Endothelial cell of umbilical vein (primary cell): ENCODE data around the gene NDFIP1. TPM values are rescaled to one million over a fixed set of nuclear protein-coding genes. Genes with fewer than 3 reads are reported as not detected.

ENCODE experiments used
- BruUV-seq: library from RNA; stranded (reverse); fragments of 400-500 nt; replicated peaks from 2 replicates; lab custom pipeline; 2021; lab: Mats Ljungman, UMichigan
- CTCF ChIA-PET: fragments of 300-600, 350-600 bp; sonication (Branson Sonifier 250); formaldehyde crosslinking; loops from one replicate; lab custom pipeline; 2021; ENCODE audit warnings: antibody characterized with exemption, inconsistent platforms; lab: Charles Lee
- POLR2A ChIA-PET: fragments of 300-600, 350-600 bp; sonication (Branson Sonifier 250); formaldehyde crosslinking; loops from one replicate; lab custom pipeline; 2021; ENCODE audit warnings: antibody characterized with exemption, inconsistent platforms; lab: Charles Lee
- DNase-seq: peaks from one replicate; pipeline ENCODE4 v3.0.0-alpha.2; 2011; ENCODE audit warnings: low read depth, low spot score
- FAIRE-seq: peaks from 2 replicates; lab custom pipeline; 2011; peaks lifted over from hg19 to GRCh38; lab: Jason Lieb, UNC
- H2AFZ ChIP-seq: 2 replicates; pipeline ENCODE4 v1.6.0; 2012; ENCODE audit warnings: low read depth, low read length, control low read depth, inconsistent platforms
- H3K27ac ChIP-seq: 2 replicates; pipeline ENCODE4 v1.5.1; 2011; ENCODE audit warnings: low read depth, mild to moderate bottlenecking, control low read depth, low read length, moderate library complexity; ENCODE audit not compliant: insufficient read depth
- H3K27me3 ChIP-seq, 2 experiments: 2 replicates each; pipeline versions ENCODE4 v1.6.0 to v1.6.1; 2011; ENCODE audit warnings: low read length in 2 of 2, mixed read lengths in 1 of 2; ENCODE audit not compliant: control insufficient read depth in 2 of 2, insufficient read depth in 2 of 2
- H3K36me3 ChIP-seq, 2 experiments: 2 replicates in 1 of 2; 3 replicates in 1 of 2; pipeline ENCODE4 v1.5.1; 2011; ENCODE audit warnings: low read length in 2 of 2, mild to moderate bottlenecking in 1 of 2, moderate library complexity in 1 of 2; ENCODE audit not compliant: control insufficient read depth in 2 of 2, insufficient read depth in 2 of 2; ENCODE audit errors: extremely low read depth in 1 of 2
- H3K4me1 ChIP-seq: 3 replicates; pipeline ENCODE4 v1.5.1; 2011; ENCODE audit warnings: mild to moderate bottlenecking, low read length; ENCODE audit not compliant: control insufficient read depth, insufficient read depth; ENCODE audit errors: extremely low read depth
- H3K4me2 ChIP-seq: 2 replicates; pipeline ENCODE4 v1.6.1; 2011; ENCODE audit warnings: low read length, control low read depth, mixed read lengths; ENCODE audit not compliant: insufficient read depth
- H3K4me3 ChIP-seq, 3 experiments: fragments of 200-600 bp in 1 of 3; sonication (generic), shearing (Covaris generic) in 1 of 3; replicated peaks in 1 of 3; 2 replicates each; pipeline ENCODE4 v1.5.1; 2011 to 2016; ENCODE audit warnings: control low read depth in 3 of 3, low read length in 3 of 3, mild to moderate bottlenecking in 2 of 3, inconsistent platforms in 1 of 3, low read depth in 1 of 3, moderate library complexity in 1 of 3; ENCODE audit not compliant: insufficient read depth in 1 of 3
- H3K79me2 ChIP-seq: 2 replicates; pipeline ENCODE4 v1.6.0; 2012; ENCODE audit warnings: low read length, inconsistent platforms; ENCODE audit not compliant: control insufficient read depth, insufficient read depth
- H3K9ac ChIP-seq: replicated peaks from 2 replicates; pipeline ENCODE3; 2011; ENCODE audit warnings: low read length, control low read depth; ENCODE audit not compliant: insufficient read depth; ENCODE audit errors: extremely low read depth
- H3K9me1 ChIP-seq: replicated peaks from 3 replicates; pipeline ENCODE4 v1.6.0; 2011; ENCODE audit warnings: mild to moderate bottlenecking, low read length; ENCODE audit not compliant: control insufficient read depth, insufficient read depth; ENCODE audit errors: extremely low read depth
- H3K9me3 ChIP-seq: replicated peaks from 2 replicates; pipeline ENCODE4 v1.5.1; 2012; ENCODE audit warnings: low read length, inconsistent platforms; ENCODE audit not compliant: control insufficient read depth, insufficient read depth
- H4K20me1 ChIP-seq: replicated peaks from 2 replicates; pipeline ENCODE3; 2011; ENCODE audit warnings: mild to moderate bottlenecking, low read length; ENCODE audit not compliant: control insufficient read depth, insufficient read depth; ENCODE audit errors: extremely low read depth
- MYC ChIP-seq: IDR thresholded peaks from one replicate; pipeline ENCODE4 v1.6.1; 2011; ENCODE audit warnings: mild to moderate bottlenecking, low read depth, low read length
- dilution Hi-C: fragments of 300-500 bp; cut with MboI; formaldehyde crosslinking; loops from one replicate; pipeline ENCODE4 v1.15.0; 2019; ENCODE audit warnings: low sequenced_read_pairs; ENCODE audit not compliant: extremely low pct_ligation_motif_present
- intact Hi-C: fragments of 100-400 bp; cut with micrococcal nuclease; formaldehyde crosslinking; loops from one replicate; pipeline ENCODE4 v1.10.0; 2022
- polyA plus RNA-seq, 4 experiments: library from polyadenylated mRNA; depleted of rRNA in 3 of 4; stranded (reverse) in 3 of 4; unstranded in 1 of 4; fragments of >200 nt; gene quantifications; 2 replicates each; pipeline versions ENCODE4 v1.2.1 to v1.2.3, GENCODE V29; 2011 to 2012; ENCODE audit warnings: missing spikeins in 1 of 4
- total RNA-seq: library from RNA; stranded (reverse); gene quantifications from 2 replicates; pipeline ENCODE4 v1.2.3, GENCODE V29; 2021
- TF ChIP-seq, protein P1 (sequence below), 2 donors: IDR thresholded peaks; 1 replicate in 1 of 2; 2 replicates in 1 of 2; pipeline ENCODE4 v1.5.1; 2011; ENCODE audit warnings: low read length in 2 of 2, mild to moderate bottlenecking in 2 of 2, moderate library complexity in 2 of 2, control low read depth in 1 of 2, inconsistent platforms in 1 of 2, low read depth in 1 of 2; ENCODE audit not compliant: insufficient read depth in 1 of 2; ENCODE audit errors: extremely low read depth in 1 of 2
- TF ChIP-seq, protein P2 (sequence below): IDR thresholded peaks from 2 replicates; pipeline ENCODE4 v1.6.1; 2011; ENCODE audit not compliant: insufficient read depth, insufficient read length

Gene NDFIP1
- total and polyA plus RNA-seq, 2 donors (not counting 3 experiments of a cell fraction or from before 2014, with no cell fraction given), result 12.3 to 42.6 TPM

DNA sequence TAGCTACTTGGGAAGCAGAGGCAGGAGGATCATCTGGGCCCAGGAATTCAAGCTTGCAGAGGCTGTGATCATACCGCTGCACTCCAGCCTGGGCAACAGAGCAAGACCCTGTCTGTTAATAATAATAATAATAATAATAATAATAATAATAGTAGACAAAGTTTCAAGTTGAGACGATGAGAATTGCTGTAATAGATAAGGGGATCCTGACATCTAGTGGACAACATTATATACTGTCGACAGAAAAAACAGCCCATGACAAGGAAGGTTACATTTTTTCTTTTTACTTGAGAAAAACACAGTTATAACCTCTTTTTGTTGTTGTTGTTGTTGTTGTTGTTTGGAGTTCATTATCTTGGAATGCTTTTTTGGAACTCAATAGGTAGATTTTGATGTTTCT, 35.3 kb downstream of the NDFIP1 start:
- peaks cover 4 to 10% of the 10 kb centered on the region in 2 experiments for H3K36me3 ChIP-seq
- no peak overlapping the region for H3K27ac ChIP-seq
- H3K4me2 ChIP-seq, result no peak overlapping the region
- no peak overlapping the region for H3K4me3 ChIP-seq
- H3K9me1 ChIP-seq, result no peaks in the 10 kb centered on the region
- H4K20me1 ChIP-seq, result no peaks in the 10 kb centered on the region
- dilution Hi-C loops (loop anchor here (25.0 kb wide), 1 partner anchor 157 kb away; no protein-coding TSS in a partner anchor), intact Hi-C loops (loop anchor here (1.0 to 2.0 kb wide), 6 partner anchors 35 to 555 kb away; partner anchors contain the start of gene NDFIP1)
- no peaks in the 10 kb centered on the region for H3K27me3 ChIP-seq
- no peaks in the 10 kb centered on the region for H3K9me3 ChIP-seq
- POLR2A ChIA-PET, result interaction anchor here (0.7 kb wide), 1 partner anchor 128 kb away, joined by 4 read pairs; no protein-coding TSS in a partner anchor
- H2AFZ ChIP-seq, result no peak overlapping the region
- CTCF ChIA-PET, result interaction anchor here (1.0 to 3.3 kb wide), 19 partner anchors 9 to 452 kb away, joined by 3 to 122 read pairs (median 8); partner anchors contain the start of genes GNPDA1, NDFIP1 and RNF14
- TF ChIP-seq MYC, result no peak
- TF ChIP-seq, protein P1, sequence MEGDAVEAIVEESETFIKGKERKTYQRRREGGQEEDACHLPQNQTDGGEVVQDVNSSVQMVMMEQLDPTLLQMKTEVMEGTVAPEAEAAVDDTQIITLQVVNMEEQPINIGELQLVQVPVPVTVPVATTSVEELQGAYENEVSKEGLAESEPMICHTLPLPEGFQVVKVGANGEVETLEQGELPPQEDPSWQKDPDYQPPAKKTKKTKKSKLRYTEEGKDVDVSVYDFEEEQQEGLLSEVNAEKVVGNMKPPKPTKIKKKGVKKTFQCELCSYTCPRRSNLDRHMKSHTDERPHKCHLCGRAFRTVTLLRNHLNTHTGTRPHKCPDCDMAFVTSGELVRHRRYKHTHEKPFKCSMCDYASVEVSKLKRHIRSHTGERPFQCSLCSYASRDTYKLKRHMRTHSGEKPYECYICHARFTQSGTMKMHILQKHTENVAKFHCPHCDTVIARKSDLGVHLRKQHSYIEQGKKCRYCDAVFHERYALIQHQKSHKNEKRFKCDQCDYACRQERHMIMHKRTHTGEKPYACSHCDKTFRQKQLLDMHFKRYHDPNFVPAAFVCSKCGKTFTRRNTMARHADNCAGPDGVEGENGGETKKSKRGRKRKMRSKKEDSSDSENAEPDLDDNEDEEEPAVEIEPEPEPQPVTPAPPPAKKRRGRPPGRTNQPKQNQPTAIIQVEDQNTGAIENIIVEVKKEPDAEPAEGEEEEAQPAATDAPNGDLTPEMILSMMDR (IDR thresholded peaks at IDR 0.05; ENCODE audit: extremely low read depth in 1 of 2, insufficient read depth in 1 of 2, low read depth in 1 of 2, low read length in 2 of 2), result peak; percentile 29 to 31
- peak; percentile 58 for DNase-seq
- no peak overlapping the region for H3K9ac ChIP-seq
- BruUV-seq, result no TSS peak
- H3K4me1 ChIP-seq, result no peaks in the 10 kb centered on the region
- FAIRE-seq, result peak; percentile 24
- H3K79me2 ChIP-seq, result no peaks in the 10 kb centered on the region

DNA sequence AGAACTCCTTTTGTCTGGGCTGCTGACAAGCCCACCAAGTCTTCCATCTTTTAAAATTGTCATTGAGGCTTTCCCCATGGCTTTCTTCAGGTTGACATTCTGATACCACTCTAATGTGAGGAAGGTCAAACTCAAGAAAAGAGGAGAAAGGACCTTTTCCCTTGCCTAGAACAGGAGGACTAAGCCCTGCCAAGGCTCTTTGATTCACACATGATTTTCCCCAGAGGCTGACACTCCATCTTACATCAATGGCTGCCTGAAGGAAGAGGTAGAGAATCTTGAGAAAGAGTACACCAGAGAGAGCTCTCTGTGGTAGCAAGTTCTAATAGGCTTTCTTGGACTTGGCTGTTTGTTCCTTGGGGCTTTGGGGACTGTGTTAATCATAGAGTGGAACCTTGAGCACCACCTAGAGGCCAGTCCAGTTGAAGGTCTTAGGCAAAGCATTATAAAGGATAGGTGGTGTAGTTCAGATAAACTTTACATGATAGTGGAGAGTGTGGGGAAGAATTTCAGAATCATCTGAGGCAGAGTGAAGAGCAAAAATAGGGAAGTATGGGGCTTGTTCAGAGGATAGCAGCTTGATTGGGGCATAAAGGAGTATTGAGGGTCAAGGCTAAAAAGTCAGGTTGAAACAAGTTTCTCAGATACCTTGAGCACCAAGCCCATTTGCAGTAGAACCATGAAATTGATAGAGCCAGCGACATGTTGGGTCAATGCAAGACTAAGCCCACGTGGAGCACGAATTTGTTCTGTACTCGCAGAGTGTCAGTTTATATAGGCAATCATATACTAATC, 36.7 kb downstream of the NDFIP1 start:
- no TSS peak for BruUV-seq
- H3K27me3 ChIP-seq, result no peaks in the 10 kb centered on the region
- no peaks in the 10 kb centered on the region for H3K4me1 ChIP-seq
- no peaks in the 10 kb centered on the region for H4K20me1 ChIP-seq
- no peak overlapping the region for H2AFZ ChIP-seq
- H3K27ac ChIP-seq, result no peak overlapping the region
- FAIRE-seq, result peak; percentile 62
- CTCF ChIA-PET, result interaction anchor here (0.6 to 5.1 kb wide), 12 partner anchors 9 to 461 kb away, joined by 3 to 34 read pairs (median 4); partner anchors contain the start of gene RNF14
- no peaks in the 10 kb centered on the region for H3K9me3 ChIP-seq
- TF ChIP-seq, protein P2, sequence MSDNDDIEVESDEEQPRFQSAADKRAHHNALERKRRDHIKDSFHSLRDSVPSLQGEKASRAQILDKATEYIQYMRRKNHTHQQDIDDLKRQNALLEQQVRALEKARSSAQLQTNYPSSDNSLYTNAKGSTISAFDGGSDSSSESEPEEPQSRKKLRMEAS, result no peak
- TF ChIP-seq, protein P1 (IDR thresholded peaks at IDR 0.05; ENCODE audit: extremely low read depth in 1 of 2, insufficient read depth in 1 of 2, low read depth in 1 of 2, low read length in 2 of 2), result peak; percentile 71 to 74
- no peaks in the 10 kb centered on the region for H3K9me1 ChIP-seq
- dilution Hi-C loops, result loop anchor here (25.0 kb wide), 1 partner anchor 158 kb away; no protein-coding TSS in a partner anchor
- peaks cover 4 to 10% of the 10 kb centered on the region in 2 experiments for H3K36me3 ChIP-seq
- DNase-seq, result peak; percentile 71
- H3K9ac ChIP-seq, result no peak overlapping the region
- H3K79me2 ChIP-seq, result no peaks in the 10 kb centered on the region
- POLR2A ChIA-PET, result no interaction called here
- intact Hi-C loops, result loop anchor here (1.0 to 2.0 kb wide), 3 partner anchors 37 to 553 kb away; partner anchors contain the start of gene NDFIP1
- H3K4me2 ChIP-seq, result no peak overlapping the region
- no peak overlapping the region for H3K4me3 ChIP-seq
